B cell (primary cell): ENCODE data around the gene SEPTIN1. TPM values are rescaled to one million over a fixed set of nuclear protein-coding genes. Genes with fewer than 3 reads are reported as not detected.

ENCODE experiments used
- ATAC-seq: fragments of 200-7000 bp; cut with Tn5 transposase; one replicate; pipeline ENCODE4 v1.10.0; 2021; ENCODE audit warnings: low read depth, mild to moderate bottlenecking, moderate number of reproducible peaks, moderate library complexity
- CTCF ChIA-PET: fragments of 350-600 bp; sonication (Branson Sonifier 250); formaldehyde crosslinking; loops from one replicate; lab custom pipeline; 2021; ENCODE audit warnings: antibody characterized with exemption, inconsistent platforms; lab: Charles Lee
- POLR2A ChIA-PET: fragments of 350-600 bp; sonication (Branson Sonifier 250); formaldehyde crosslinking; loops from one replicate; lab custom pipeline; 2021; ENCODE audit warnings: antibody characterized with exemption; lab: Charles Lee
- DNase-seq: peaks from one replicate; pipeline ENCODE4 v3.0.0; 2013
- H2AFZ ChIP-seq: 2 replicates; pipeline ENCODE4 v1.6.1; 2012; ENCODE audit warnings: mild to moderate bottlenecking, low read depth, low read length; ENCODE audit not compliant: insufficient read depth, poor library complexity, severe bottlenecking
- H3K27ac ChIP-seq, 2 donors: 1 replicate in 1 of 2; 2 replicates in 1 of 2; pipeline ENCODE4 v1.5.1; 2012 to 2013; ENCODE audit warnings: low read length in 2 of 2, mild to moderate bottlenecking in 2 of 2, moderate library complexity in 1 of 2
- H3K27me3 ChIP-seq, 4 experiments: fragments of 200-600 bp in 1 of 4; sonication (generic) in 1 of 4; replicated peaks in 1 of 4; 1 replicate in 2 of 4; 2 replicates in 2 of 4; pipeline versions ENCODE4 v1.6.1 to v1.7.0; 2013 to 2016; ENCODE audit warnings: low read length in 3 of 4, mild to moderate bottlenecking in 2 of 4, mixed read lengths in 1 of 4, moderate library complexity in 1 of 4; ENCODE audit not compliant: insufficient read depth in 4 of 4, control insufficient read depth in 3 of 4; ENCODE audit errors: control extremely low read depth in 1 of 4
- H3K36me3 ChIP-seq, 2 experiments: replicated peaks in 1 of 2; 1 replicate in 1 of 2; 2 replicates in 1 of 2; pipeline versions ENCODE4 v1.6.1 to v1.7.1; 2013; ENCODE audit warnings: low read length in 1 of 2; ENCODE audit not compliant: insufficient read depth in 2 of 2, control insufficient read depth in 1 of 2; ENCODE audit errors: control extremely low read depth in 1 of 2, extremely low read depth in 1 of 2
- H3K4me1 ChIP-seq, 2 donors: fragments of 200-600 bp in 1 of 2; sonication (generic) in 1 of 2; 1 replicate in 1 of 2; 2 replicates in 1 of 2; pipeline versions ENCODE4 v1.5.1 to v1.6.1; 2013 to 2017; ENCODE audit warnings: low read length in 2 of 2; ENCODE audit not compliant: control insufficient read depth in 2 of 2, insufficient read depth in 2 of 2
- H3K4me2 ChIP-seq: replicated peaks from 2 replicates; pipeline ENCODE3; 2012; ENCODE audit warnings: mild to moderate bottlenecking, low read depth, low read length; ENCODE audit not compliant: poor library complexity, severe bottlenecking
- H3K4me3 ChIP-seq, 5 experiments: fragments of 200-600 bp in 1 of 5; sonication (generic) in 1 of 5; 1 replicate in 3 of 5; 2 replicates in 2 of 5; pipeline versions ENCODE4 v1.5.1 to v1.7.0; 2011 to 2016; ENCODE audit warnings: low read length in 4 of 5, mild to moderate bottlenecking in 4 of 5, low read depth in 2 of 5, control low read depth in 1 of 5, moderate library complexity in 1 of 5; ENCODE audit not compliant: insufficient read depth in 1 of 5; ENCODE audit errors: control extremely low read depth in 1 of 5, extremely low read depth in 1 of 5
- H3K79me2 ChIP-seq: fragments of 200-600 bp; sonication (generic); one replicate; pipeline ENCODE4 v1.6.0; 2016; ENCODE audit warnings: low read length; ENCODE audit not compliant: control insufficient read depth, insufficient read depth
- H3K9ac ChIP-seq: fragments of 200-600 bp; sonication (generic); 2 replicates; pipeline ENCODE4 v1.6.1; 2017; ENCODE audit warnings: mild to moderate bottlenecking, low read length, moderate library complexity
- H3K9me3 ChIP-seq, 3 donors: one replicate each; pipeline versions ENCODE4 v1.6.1 to v1.7.1; 2013; ENCODE audit warnings: low read length in 2 of 3; ENCODE audit not compliant: control insufficient read depth in 2 of 3, insufficient read depth in 1 of 3; ENCODE audit errors: control extremely low read depth in 1 of 3
- H4K20me1 ChIP-seq: 2 replicates; pipeline ENCODE4 v1.6.0; 2012; ENCODE audit warnings: mild to moderate bottlenecking, low read length; ENCODE audit not compliant: insufficient read depth, control insufficient read depth, poor library complexity, severe bottlenecking
- H3K27ac Mint-ChIP-seq: one replicate; pipeline ENCODE4 v1.8.0; 2021; ENCODE audit warnings: mixed read lengths
- H3K27me3 Mint-ChIP-seq: one replicate; pipeline ENCODE4 v1.8.0; 2021; ENCODE audit warnings: mixed read lengths
- H3K4me1 Mint-ChIP-seq: one replicate; pipeline ENCODE4 v1.8.0; 2021; ENCODE audit warnings: mixed read lengths
- H3K4me3 Mint-ChIP-seq: one replicate; pipeline ENCODE4 v1.8.0; 2021; ENCODE audit warnings: mixed read lengths
- H3K9me3 Mint-ChIP-seq: one replicate; pipeline ENCODE4 v1.8.0; 2022; ENCODE audit warnings: mixed read lengths; ENCODE audit not compliant: insufficient read depth
- CTCF ChIP-seq: fragments of 200-600 bp; IDR thresholded peaks from one replicate; pipeline ENCODE4 v1.8.0; 2022; ENCODE audit warnings: antibody characterized with exemption, mild to moderate bottlenecking
- EZH2 ChIP-seq: IDR thresholded peaks from 2 replicates; pipeline ENCODE4 v1.6.1; 2012; ENCODE audit warnings: borderline replicate concordance, low read depth, mild to moderate bottlenecking, moderate library complexity, low read length; ENCODE audit not compliant: insufficient read depth, poor library complexity, severe bottlenecking
- WGBS: methylation state at CpG from one replicate; pipeline ENCODE4 v1.1.5; 2013; ENCODE audit warnings: missing lambda C conversion rate; ENCODE audit not compliant: insufficient coverage; 5-methylcytosine and 5-hydroxymethylcytosine counted together
- intact Hi-C: fragments of 100-400 bp; cut with micrococcal nuclease; formaldehyde crosslinking; loops from one replicate; pipeline ENCODE4 v1.10.0; 2022
- polyA plus RNA-seq: library from polyadenylated mRNA; depleted of rRNA; stranded (reverse); fragments of >200 nt; gene quantifications from 2 replicates; pipeline ENCODE4 v1.2.3, GENCODE V29; 2012
- total RNA-seq, 2 donors: library from RNA; stranded (reverse); fragments of 120-200 nt in 1 of 2; gene quantifications; 1 replicate in 1 of 2; 2 replicates in 1 of 2; pipeline versions ENCODE4 v1.2.3 to v1.2.4, GENCODE V29; 2013 to 2022

SEPTIN1 gene
- total and polyA plus RNA-seq, 2 donors (not counting 1 experiment from before 2014, with no cell fraction given): 154 to 302 TPM

GRCh38 chr16:30376461-30376902, 5.9 kb downstream of the SEPTIN1 start:
- ATAC-seq (no peak), DNase-seq (peak; percentile 21)
- Histone ChIP-seq H3K4me1 (peaks cover 18 to 48% of the 10 kb centered on the region in 2 donors), H4K20me1 (no peaks in the 10 kb centered on the region), H3K27ac (peak overlapping the region; percentile 97 to 100), H3K27me3 (no peaks in the 10 kb centered on the region), H3K9ac (no peak overlapping the region), H3K9me3 (peaks cover 0 to 2% (median 0%) of the 10 kb centered on the region in 3 donors), H3K4me3 (no peak overlapping the region), H2AFZ (no peak overlapping the region), H3K4me2 (peak overlapping the region; percentile 100), H3K79me2 (peaks cover 30% of the 10 kb centered on the region), H3K36me3 (peaks cover 0 to 2% of the 10 kb centered on the region in 2 experiments)
- Mint-ChIP-seq H3K27me3 (no peaks in the 10 kb centered on the region), H3K27ac (peak overlapping the region; percentile 100), H3K4me3 (no peak overlapping the region), H3K9me3 (no peaks in the 10 kb centered on the region), H3K4me1 (peaks cover 44% of the 10 kb centered on the region)
- ChIA-PET CTCF (no interaction called here), POLR2A (interaction anchor here (0.7 to 3.0 kb wide), 2 partner anchors 19 to 29 kb away, joined by 3 to 11 read pairs; partner anchors contain the start of gene ZNF48)
- intact Hi-C loops: loop anchor here (5.0 to 10.0 kb wide), 4 partner anchors 96 to 1452 kb away; partner anchors contain the start of genes ALDOA, ITGAL, RABEP2 and TBX6
- WGBS: 96% methylated on average over 5 of the region's 8 CpGs
- TF ChIP-seq CTCF (no peak), EZH2 (no peak)

GRCh38 chr16:30375864-30376263, 6.5 kb downstream of the SEPTIN1 start:
- peaks cover 46% of the 10 kb centered on the region for H3K4me1 Mint-ChIP-seq
- no peak for TF ChIP-seq CTCF
- no peak for TF ChIP-seq EZH2
- Histone ChIP-seq H3K36me3 (peaks cover 0 to 2% of the 10 kb centered on the region in 2 experiments), H3K4me3 (no peak overlapping the region), H3K27me3 (no peaks in the 10 kb centered on the region), H4K20me1 (no peaks in the 10 kb centered on the region), H3K4me2 (no peak overlapping the region), H3K9ac (no peak overlapping the region), H3K27ac (peak overlapping the region in 1 of 2 donors; percentile 100), H3K79me2 (peaks cover 24% of the 10 kb centered on the region), H2AFZ (no peak overlapping the region), H3K4me1 (peaks cover 17 to 47% of the 10 kb centered on the region in 2 donors), H3K9me3 (peaks cover 0 to 2% (median 0%) of the 10 kb centered on the region in 3 donors)
- ChIA-PET CTCF (no interaction called here), POLR2A (interaction anchor here (3.0 kb wide), 1 partner anchor 20 kb away, joined by 11 read pairs; the partner anchor contains the start of gene ZNF48)
- no peak overlapping the region for H3K4me3 Mint-ChIP-seq
- 100% methylated on average over 5 of the region's 8 CpGs for WGBS
- no peaks in the 10 kb centered on the region for H3K9me3 Mint-ChIP-seq
- no peak for DNase-seq
- ATAC-seq: no peak
- no peaks in the 10 kb centered on the region for H3K27me3 Mint-ChIP-seq
- H3K27ac Mint-ChIP-seq: peak overlapping the region; percentile 65
- intact Hi-C loops: loop anchor here (5.0 to 10.0 kb wide), 4 partner anchors 96 to 1451 kb away; partner anchors contain the start of genes ALDOA, ITGAL, RABEP2 and TBX6
